HCT116 (cell line): ENCODE measurements around the gene AKNAD1.

ENCODE experiments used
- POLR2A ChIP-seq: IDR thresholded peaks from 2 replicates; pipeline ENCODE4 v1.7.0; 2011; ENCODE audit warnings: borderline replicate concordance; ENCODE audit not compliant: insufficient read depth, insufficient read length; ENCODE audit errors: extremely low read depth
- TF ChIP-seq, protein P1 (sequence below), 3 experiments: fragments of 200-600 bp in 1 of 3; sonication (generic) in 1 of 3; IDR thresholded peaks in 2 of 3; conservative IDR thresholded peaks in 1 of 3; 2 replicates each; pipeline ENCODE4 v1.5.1; 2012 to 2017; ENCODE audit warnings: low read depth in 2 of 3, low read length in 2 of 3, antibody characterized with exemption in 1 of 3, borderline replicate concordance in 1 of 3, control low read depth in 1 of 3, mild to moderate bottlenecking in 1 of 3, mixed read lengths in 1 of 3, mixed run types in 1 of 3, moderate library complexity in 1 of 3; ENCODE audit not compliant: insufficient read depth in 1 of 3

DNA sequence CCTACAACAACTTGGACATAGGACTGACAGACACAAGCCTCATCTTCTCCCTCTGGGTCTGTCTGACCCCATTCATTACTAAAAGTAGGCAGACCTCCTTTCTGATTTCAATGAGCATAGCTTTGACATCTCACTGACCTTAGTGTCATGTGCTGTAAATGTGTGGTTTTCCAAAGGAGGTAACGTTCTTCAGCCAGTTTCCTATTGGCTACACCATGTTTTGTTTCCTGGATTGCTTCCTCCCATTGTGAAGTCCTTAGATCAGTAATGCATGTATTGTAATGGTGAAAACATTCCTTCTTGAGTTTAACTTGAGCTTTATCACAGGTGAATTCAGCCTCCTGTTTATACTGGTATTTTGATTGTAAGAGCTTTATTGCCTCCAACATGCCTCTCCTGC is 89.8 kb downstream of the AKNAD1 start:
- no peak for TF ChIP-seq POLR2A
- TF ChIP-seq, protein P1, sequence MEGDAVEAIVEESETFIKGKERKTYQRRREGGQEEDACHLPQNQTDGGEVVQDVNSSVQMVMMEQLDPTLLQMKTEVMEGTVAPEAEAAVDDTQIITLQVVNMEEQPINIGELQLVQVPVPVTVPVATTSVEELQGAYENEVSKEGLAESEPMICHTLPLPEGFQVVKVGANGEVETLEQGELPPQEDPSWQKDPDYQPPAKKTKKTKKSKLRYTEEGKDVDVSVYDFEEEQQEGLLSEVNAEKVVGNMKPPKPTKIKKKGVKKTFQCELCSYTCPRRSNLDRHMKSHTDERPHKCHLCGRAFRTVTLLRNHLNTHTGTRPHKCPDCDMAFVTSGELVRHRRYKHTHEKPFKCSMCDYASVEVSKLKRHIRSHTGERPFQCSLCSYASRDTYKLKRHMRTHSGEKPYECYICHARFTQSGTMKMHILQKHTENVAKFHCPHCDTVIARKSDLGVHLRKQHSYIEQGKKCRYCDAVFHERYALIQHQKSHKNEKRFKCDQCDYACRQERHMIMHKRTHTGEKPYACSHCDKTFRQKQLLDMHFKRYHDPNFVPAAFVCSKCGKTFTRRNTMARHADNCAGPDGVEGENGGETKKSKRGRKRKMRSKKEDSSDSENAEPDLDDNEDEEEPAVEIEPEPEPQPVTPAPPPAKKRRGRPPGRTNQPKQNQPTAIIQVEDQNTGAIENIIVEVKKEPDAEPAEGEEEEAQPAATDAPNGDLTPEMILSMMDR (IDR thresholded peaks at IDR 0.05 in 2 of 3, conservative IDR thresholded peaks at IDR 0.05 in 1 of 3; ENCODE audit: borderline replicate concordance in 1 of 3, insufficient read depth in 1 of 3, low read depth in 2 of 3, low read length in 2 of 3) = no peak
